Activated CD8-positive, alpha-beta memory T cell treated with anti-CD3 and anti-CD28 coated beads, Interleukin-2, amount 50 U/mL, for 48 hours (primary cell): ENCODE data around the gene KDM5A.
"Not testable (repeated sequence)": the region's sequence is repeated elsewhere in the genome, so short reads cannot be mapped to it uniquely, and the experiment has no call there.

ENCODE experiments used
- DNase-seq: peaks from one replicate; pipeline ENCODE4 v3.0.0-alpha.2; 2020

Gene KDM5A

GRCh38 chr12:237026-237815 is 151.9 kb downstream of the KDM5A start:
- DNase-seq = peak; percentile 17

- peak; percentile 4 for DNase-seq
Observed at GRCh38 chr12:236445-236844, 152.7 kb downstream of the KDM5A start.

GRCh38 chr12:235967-236366 is 153.2 kb downstream of the KDM5A start:
- DNase-seq = not testable (repeated sequence)

GRCh38 chr12:234891-235415 is 154.2 kb downstream of the KDM5A start:
- DNase-seq = peak; percentile 18

- peak; percentile 6 for DNase-seq
Observed at GRCh38 chr12:234019-234418, 155.1 kb downstream of the KDM5A start.

GRCh38 chr12:233615-233968 is 155.5 kb downstream of the KDM5A start:
- DNase-seq = peak; percentile 22

- peak; percentile 18 for DNase-seq
Observed at GRCh38 chr12:232731-233614, 156.1 kb downstream of the KDM5A start.

GRCh38 chr12:230925-231671 is 158.0 kb downstream of the KDM5A start:
- peak; percentile 15 for DNase-seq
